WERI-Rb-1 (cell line): ENCODE results near the gene IER3.

Experiments
- DNase-seq: peaks from one replicate; pipeline ENCODE4 v3.0.0-alpha.2; 2020
- H3K27ac ChIP-seq: fragments of 250-450 bp; sonication (Bioruptor Pico); 2 replicates; pipeline ENCODE4 v1.5.1; 2020; ENCODE audit warnings: mild to moderate bottlenecking, moderate library complexity
- H3K27me3 ChIP-seq: fragments of 250-450 bp; sonication (Bioruptor Pico); 2 replicates; pipeline ENCODE4 v1.5.1; 2021; ENCODE audit warnings: mild to moderate bottlenecking, low read depth, moderate library complexity; ENCODE audit not compliant: insufficient read depth, severe bottlenecking
- H3K36me3 ChIP-seq: fragments of 250-450 bp; sonication (Bioruptor Pico); 2 replicates; pipeline ENCODE4 v1.5.1; 2020; ENCODE audit warnings: mild to moderate bottlenecking, moderate library complexity
- H3K4me3 ChIP-seq: 2 replicates; pipeline ENCODE4 v1.5.1; 2011; ENCODE audit warnings: low read depth, mild to moderate bottlenecking, control low read depth, low read length
- H3K9me3 ChIP-seq: fragments of 250-450 bp; sonication (Bioruptor Pico); 2 replicates; pipeline ENCODE4 v1.5.1; 2021; ENCODE audit warnings: mild to moderate bottlenecking, moderate library complexity; ENCODE audit not compliant: severe bottlenecking
- TF ChIP-seq, protein P1 (sequence below): IDR thresholded peaks from 2 replicates; pipeline ENCODE4 v1.5.1; 2011; ENCODE audit warnings: low read depth, mild to moderate bottlenecking, control low read depth, inconsistent platforms, low read length

The IER3 gene

DNA sequence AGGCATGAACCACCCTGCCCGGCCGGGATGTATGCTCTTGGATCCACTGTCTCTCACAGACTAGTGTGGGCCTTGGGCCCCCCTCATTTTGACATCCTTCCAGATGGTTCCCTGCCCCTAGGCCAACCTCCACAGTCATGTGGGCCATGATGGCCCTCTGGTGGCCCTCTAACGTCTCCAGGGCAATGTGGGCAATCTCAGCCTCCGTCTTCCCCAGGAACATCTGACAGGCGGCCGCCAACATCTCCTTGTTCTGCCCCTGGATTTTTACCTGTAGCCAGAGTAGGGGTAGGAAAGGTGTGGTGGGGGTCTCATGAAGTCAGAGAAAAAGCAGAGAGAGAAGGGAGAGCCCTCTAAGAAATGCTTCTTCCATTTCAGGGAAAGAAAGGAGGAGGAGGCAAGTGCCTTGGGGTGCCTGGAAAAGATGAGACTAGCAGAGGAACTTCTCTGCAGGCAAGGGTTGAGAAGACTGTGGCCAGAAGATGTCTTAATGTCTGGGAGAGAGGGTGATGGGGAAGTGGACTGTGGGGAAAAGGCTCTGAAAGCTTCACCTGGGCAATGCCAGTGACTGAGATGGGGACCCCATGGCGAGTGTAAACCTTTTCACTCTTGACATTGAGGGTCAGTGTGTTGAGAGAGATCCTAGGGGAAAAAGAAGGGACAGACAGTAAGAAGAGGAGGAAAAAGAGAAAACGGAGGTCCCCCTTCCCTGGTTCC is 3.1 kb downstream of the IER3 start:
- Histone ChIP-seq H3K9me3 (peaks cover 11% of the 10 kb centered on the region), H3K27me3 (no peaks in the 10 kb centered on the region), H3K4me3 (peak overlapping the region; percentile 76), H3K36me3 (peaks cover 53% of the 10 kb centered on the region), H3K27ac (peak overlapping the region; percentile 86)
- TF ChIP-seq, protein P1, sequence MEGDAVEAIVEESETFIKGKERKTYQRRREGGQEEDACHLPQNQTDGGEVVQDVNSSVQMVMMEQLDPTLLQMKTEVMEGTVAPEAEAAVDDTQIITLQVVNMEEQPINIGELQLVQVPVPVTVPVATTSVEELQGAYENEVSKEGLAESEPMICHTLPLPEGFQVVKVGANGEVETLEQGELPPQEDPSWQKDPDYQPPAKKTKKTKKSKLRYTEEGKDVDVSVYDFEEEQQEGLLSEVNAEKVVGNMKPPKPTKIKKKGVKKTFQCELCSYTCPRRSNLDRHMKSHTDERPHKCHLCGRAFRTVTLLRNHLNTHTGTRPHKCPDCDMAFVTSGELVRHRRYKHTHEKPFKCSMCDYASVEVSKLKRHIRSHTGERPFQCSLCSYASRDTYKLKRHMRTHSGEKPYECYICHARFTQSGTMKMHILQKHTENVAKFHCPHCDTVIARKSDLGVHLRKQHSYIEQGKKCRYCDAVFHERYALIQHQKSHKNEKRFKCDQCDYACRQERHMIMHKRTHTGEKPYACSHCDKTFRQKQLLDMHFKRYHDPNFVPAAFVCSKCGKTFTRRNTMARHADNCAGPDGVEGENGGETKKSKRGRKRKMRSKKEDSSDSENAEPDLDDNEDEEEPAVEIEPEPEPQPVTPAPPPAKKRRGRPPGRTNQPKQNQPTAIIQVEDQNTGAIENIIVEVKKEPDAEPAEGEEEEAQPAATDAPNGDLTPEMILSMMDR, result 0 out of 2 replicates have a peak, but pooled peaks have one; percentile 2
- no peak for DNase-seq

DNA sequence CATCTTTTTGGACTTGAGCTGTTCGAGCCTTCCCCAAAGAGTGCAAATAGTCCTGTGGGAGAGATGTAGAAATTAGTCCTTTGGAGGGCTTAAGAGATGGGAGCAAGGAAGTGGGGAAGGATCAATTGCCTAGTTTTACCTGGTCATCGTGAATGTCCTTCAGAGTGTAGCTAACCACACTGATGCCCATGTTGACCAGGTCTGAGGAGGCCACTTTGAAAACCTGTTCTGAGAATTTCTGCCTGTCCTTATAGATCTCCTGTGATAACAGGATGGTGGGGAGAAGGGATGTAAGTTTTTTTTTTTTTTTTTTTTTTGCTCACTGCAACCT is 3.8 kb downstream of the IER3 start:
- no peak for DNase-seq
- no peak overlapping the region for H3K4me3 ChIP-seq
- peaks cover 11% of the 10 kb centered on the region for H3K9me3 ChIP-seq
- H3K27me3 ChIP-seq, result no peaks in the 10 kb centered on the region
- H3K27ac ChIP-seq, result no peak overlapping the region; the same call in 1 of the 2 replicates
- peaks cover 60% of the 10 kb centered on the region for H3K36me3 ChIP-seq
- TF ChIP-seq, protein P1, result no peak

DNA sequence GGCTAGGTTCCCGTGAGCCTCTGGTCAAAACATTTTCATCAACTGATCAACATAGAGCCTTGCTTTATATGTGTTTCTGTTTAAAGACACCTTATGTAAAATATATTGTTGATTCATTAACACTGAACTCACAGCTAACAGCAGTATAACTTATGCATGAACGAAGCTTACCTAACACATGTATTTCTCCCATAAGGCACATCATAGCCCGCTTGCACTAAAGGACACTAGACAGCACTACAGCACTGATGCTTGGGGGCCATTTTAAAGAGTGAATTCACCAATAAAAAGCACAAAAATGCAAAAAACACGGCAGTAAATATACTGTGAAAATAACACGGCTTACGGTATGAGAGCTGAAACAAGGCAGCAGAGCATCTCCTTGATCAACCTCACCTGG is 5.8 kb downstream of the IER3 start:
- peaks cover 78% of the 10 kb centered on the region for H3K36me3 ChIP-seq
- peaks cover 4% of the 10 kb centered on the region for H3K9me3 ChIP-seq
- peak overlapping the region; percentile 26 for H3K27ac ChIP-seq
- H3K27me3 ChIP-seq, result no peaks in the 10 kb centered on the region
- no peak overlapping the region for H3K4me3 ChIP-seq
- TF ChIP-seq, protein P1, result no peak
- DNase-seq, result no peak

DNA sequence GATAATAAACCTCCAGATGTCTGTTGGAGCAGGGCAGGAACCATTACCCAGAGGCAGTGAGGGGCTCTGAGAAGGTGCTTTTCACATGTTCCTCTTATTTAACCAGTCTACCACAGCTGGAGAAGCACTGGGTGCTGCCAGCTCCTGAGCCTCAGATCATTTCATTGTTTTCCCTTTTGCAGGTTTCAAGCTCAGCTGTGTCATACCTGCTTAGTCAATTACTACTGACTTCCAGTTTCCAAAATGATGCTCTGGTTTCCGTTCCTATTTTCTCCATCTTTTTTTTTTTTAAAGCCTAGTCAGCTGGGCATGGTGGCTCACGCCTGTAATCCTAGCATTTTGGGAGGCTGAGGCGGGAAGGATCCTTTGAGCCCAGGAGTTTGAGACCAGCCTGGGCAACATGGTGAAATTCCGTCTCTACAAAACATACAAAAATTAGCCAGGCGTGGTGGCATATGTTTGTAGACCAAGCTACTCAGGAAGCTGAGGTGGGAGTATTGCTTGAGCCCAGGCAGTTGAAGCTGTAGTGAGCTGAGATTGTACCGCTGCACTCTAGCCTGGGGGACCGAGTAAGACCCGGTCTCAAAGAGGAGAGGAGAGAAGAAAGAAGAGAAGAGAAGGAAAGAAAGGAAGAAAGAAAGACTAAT is 8.6 kb downstream of the IER3 start:
- peaks cover 93% of the 10 kb centered on the region for H3K36me3 ChIP-seq
- H3K9me3 ChIP-seq, result no peaks in the 10 kb centered on the region
- H3K27me3 ChIP-seq, result no peaks in the 10 kb centered on the region
- DNase-seq, result no peak
- no peak overlapping the region for H3K4me3 ChIP-seq
- TF ChIP-seq, protein P1, result no peak
- H3K27ac ChIP-seq, result no peak overlapping the region

DNA sequence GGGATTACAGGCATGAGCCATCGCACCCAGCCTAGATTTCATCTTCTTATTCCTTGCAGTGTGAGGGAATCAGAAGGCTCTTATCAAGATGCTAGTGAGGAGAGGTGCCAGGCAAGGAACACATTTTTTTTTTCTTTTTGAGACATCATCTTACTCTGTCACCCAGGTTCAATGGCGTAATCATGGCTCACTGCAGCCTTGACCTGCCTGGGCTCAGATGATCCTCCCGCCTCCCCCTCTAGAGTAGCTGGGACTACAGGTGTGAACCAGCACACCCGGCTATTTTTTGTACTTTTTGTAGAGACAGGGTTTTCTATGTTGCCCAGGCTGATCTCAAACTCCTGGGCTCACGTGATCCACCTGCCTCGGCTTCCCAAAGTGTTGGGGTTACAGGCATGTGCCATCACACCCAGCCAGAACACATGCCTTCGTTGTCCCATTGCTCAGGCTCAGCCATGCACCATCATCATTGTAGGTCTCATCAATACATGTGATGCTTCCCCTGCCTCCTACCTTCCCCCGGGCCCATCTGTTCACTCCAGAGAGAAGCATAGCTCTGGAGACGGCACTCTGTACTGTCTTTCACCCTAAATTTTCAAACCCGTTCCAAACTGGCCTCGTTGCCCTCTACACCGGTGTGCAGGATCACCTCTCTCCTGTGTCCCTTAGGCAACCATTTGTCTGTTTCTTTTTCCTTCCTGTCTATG is 12.0 kb downstream of the IER3 start:
- no peaks in the 10 kb centered on the region for H3K9me3 ChIP-seq
- H3K27me3 ChIP-seq, result no peaks in the 10 kb centered on the region
- H3K27ac ChIP-seq, result peak overlapping the region; percentile 84
- DNase-seq, result no peak
- no peak overlapping the region for H3K4me3 ChIP-seq
- H3K36me3 ChIP-seq, result peaks cover 92% of the 10 kb centered on the region
- TF ChIP-seq, protein P1, result no peak
